GM18861 (cell line): ENCODE data around the gene AFDN.

Experiments used
- ATAC-seq: cut with Tn5 transposase; IDR thresholded peaks from one replicate; pipeline ENCODE4 v1.9.1; 2021; ENCODE audit not compliant: unreplicated experiment

AFDN gene

GRCh38 chr6:167917551-167918154 is 90.9 kb downstream of the AFDN start:
- ATAC-seq: no peak

GRCh38 chr6:167918548-167919278 is 92.0 kb downstream of the AFDN start:
- no peak for ATAC-seq

- no peak for ATAC-seq
Measured at GRCh38 chr6:167919349-167919748, 92.6 kb downstream of the AFDN start.

- ATAC-seq: no peak
Measured at GRCh38 chr6:167920165-167920564, 93.5 kb downstream of the AFDN start.

GRCh38 chr6:167921831-167922230 is 95.1 kb downstream of the AFDN start:
- no peak for ATAC-seq

GRCh38 chr6:167925026-167925425 is 98.3 kb downstream of the AFDN start:
- no peak for ATAC-seq

GRCh38 chr6:167927246-167927645 is 100.5 kb downstream of the AFDN start:
- ATAC-seq: no peak

GRCh38 chr6:167928111-167928510 is 101.4 kb downstream of the AFDN start:
- no peak for ATAC-seq

- no peak for ATAC-seq
Measured at GRCh38 chr6:167930295-167930694, 103.6 kb downstream of the AFDN start.

- ATAC-seq: no peak
Measured at GRCh38 chr6:167932468-167933276, 106.0 kb downstream of the AFDN start.

- ATAC-seq: no peak
Measured at GRCh38 chr6:167933290-167933689, 106.6 kb downstream of the AFDN start.

- ATAC-seq: no peak
Measured at GRCh38 chr6:167933847-167934246, 107.1 kb downstream of the AFDN start.

GRCh38 chr6:167934426-167934864 is 107.7 kb downstream of the AFDN start:
- ATAC-seq: no peak

- no peak for ATAC-seq
Measured at GRCh38 chr6:167936051-167936450, 109.3 kb downstream of the AFDN start.

- ATAC-seq: no peak
Measured at GRCh38 chr6:167937301-167937700, 110.6 kb downstream of the AFDN start.

GRCh38 chr6:167937948-167938911 is 111.5 kb downstream of the AFDN start:
- no peak for ATAC-seq

GRCh38 chr6:167941822-167942221 is 115.1 kb downstream of the AFDN start:
- no peak for ATAC-seq

- ATAC-seq: no peak
Measured at GRCh38 chr6:167944130-167944529, 117.4 kb downstream of the AFDN start.

GRCh38 chr6:167946007-167946406 is 119.3 kb downstream of the AFDN start:
- no peak for ATAC-seq

GRCh38 chr6:167946604-167947003 is 119.9 kb downstream of the AFDN start:
- ATAC-seq: no peak

- no peak for ATAC-seq
Measured at GRCh38 chr6:167947716-167948115, 121.0 kb downstream of the AFDN start.
